ENCODE data around the gene KRTAP4-8. TPM values are rescaled to one million over a fixed set of nuclear protein-coding genes. Genes with fewer than 3 reads are reported as not detected.

Gene KRTAP4-8
- not detected in 2 replicates for total RNA-seq

DNA sequence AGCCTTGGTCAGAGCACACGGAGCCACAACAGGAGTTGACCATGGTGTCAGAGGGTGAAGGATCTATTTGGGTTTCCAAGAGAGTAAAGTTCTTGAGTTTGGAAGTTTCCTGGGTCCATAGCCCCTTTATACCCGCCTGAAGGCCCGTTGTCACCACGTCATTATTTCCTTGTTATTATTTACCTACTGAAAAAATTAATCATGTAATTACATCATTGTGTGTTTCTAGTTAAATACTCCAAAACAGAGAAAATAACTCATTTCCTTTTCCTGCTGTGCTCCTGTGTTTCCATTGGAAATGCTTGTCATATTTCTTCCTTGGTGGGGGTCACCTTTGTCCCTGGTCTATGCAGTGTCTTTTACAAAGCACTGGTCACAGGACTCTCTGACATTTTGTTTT is at the start of gene KRTAP4-8:
KRTAP4-8 (minus strand) TSS at position 101 of the 400 bp plus-strand sequence; CDS start at position 43, 58 bp downstream.

DNA sequence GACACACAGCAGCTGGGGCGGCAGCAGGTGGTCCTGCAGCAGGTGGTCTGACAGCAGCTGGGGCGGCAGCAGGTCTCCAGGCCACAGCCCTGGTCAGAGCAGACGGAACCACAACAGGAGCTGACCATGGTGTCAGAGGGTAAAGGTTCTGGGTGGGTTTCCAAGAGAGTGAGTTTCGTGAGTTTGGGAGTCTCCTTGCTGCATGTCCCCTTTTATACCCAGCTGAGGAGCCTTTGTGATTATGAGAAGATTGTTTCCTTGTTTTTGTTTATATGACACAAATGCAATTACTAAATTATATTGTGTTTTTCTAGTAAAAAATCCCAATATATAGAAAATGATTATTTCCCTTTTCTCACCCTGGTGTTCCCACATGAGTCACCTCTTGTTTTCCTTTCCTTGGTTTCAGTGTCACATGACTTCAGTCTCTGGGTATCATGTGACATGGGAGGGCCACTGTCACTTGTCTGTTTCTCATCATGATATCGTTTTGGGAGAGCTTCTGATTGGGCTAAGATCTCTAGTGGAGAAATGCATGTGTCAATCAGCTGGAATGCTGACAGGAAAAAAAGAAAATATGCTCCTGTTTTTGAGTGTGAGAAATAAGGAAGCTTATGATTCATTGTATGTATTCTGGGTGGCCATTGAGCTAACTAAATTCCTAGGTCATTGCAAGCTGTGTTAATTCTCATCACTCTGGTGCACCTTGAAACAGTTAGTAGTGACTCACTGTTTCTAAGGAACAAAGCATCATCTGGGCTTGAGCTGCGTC is 42.6 kb upstream of the KRTAP4-8 start, which contains the start of gene KRTAP4-6:
KRTAP4-6 (minus strand) TSS at position 185 of the 772 bp plus-strand sequence; CDS start at position 128, 57 bp downstream.

DNA sequence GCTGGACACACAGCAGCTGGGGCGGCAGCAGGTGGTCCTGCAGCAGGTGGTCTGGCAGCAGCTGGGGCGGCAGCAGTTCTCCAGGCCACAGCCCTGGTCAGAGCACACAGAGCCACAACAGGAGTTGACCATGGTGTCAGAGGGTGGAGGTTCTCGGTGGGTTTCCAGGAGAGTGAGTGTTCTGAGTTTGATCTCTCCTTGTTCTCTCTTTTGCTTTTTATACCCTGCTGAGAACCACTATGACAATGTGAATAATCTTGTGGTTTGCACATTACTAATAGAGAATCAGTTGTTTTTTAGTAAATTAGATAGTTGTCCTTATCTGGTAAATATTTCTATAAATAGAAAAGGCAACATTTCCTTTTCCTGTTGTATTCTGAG is 26.0 kb upstream of the KRTAP4-8 start, which contains the start of gene KRTAP4-12:
KRTAP4-12 (minus strand) TSS at position 192 of the 381 bp plus-strand sequence; CDS start at position 132, 60 bp downstream.

DNA sequence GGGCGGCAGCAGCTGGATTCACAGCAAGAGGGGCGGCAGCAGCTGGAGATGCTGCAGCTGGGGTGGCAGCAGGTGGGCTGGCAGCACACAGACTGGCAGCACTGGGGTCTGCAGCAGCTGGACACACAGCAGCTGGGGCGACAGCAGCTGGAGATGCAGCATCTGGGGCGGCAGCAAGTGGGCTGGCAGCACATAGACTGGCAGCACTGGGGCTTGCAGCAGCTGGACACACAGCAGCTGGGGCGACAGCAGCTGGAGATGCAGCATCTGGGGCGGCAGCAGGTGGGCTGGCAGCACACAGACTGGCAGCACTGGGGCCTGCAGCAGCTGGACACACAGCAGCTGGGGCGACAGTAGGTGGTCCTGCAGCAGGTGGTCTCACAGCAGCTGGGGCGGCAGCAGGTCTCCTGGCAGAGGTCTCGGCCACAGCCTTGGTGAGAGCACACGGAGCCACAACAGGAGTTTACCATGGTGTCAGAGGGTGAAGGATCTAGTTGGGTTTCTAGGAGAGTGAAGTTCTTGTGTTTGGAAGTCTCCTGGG is 20.0 kb upstream of the KRTAP4-8 start, which contains the start of gene KRTAP4-11:
KRTAP4-11 (minus strand) TSS at position 528 of the 541 bp plus-strand sequence; CDS start at position 470, 58 bp downstream.

DNA sequence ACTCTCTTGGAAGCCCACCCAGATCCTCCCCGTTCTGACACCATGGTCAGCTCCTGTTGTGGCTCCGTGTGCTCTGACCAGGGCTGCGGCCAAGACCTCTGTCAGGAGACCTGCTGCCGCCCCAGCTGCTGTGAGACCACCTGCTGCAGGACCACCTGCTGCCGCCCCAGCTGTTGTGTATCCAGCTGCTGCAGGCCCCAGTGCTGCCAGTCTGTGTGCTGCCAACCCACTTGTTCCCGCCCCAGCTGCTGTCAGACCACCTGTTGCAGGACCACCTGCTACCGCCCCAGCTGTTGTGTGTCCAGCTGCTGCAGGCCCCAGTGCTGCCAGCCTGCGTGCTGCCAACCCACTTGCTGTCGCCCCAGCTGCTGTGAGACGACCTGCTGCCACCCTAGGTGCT is 7.4 kb upstream of the KRTAP4-8 start, which contains the start of gene KRTAP4-9:
KRTAP4-9 (plus strand) TSS at position 43 of the 400 bp plus-strand sequence; CDS start at position 43, 0 bp downstream.

DNA sequence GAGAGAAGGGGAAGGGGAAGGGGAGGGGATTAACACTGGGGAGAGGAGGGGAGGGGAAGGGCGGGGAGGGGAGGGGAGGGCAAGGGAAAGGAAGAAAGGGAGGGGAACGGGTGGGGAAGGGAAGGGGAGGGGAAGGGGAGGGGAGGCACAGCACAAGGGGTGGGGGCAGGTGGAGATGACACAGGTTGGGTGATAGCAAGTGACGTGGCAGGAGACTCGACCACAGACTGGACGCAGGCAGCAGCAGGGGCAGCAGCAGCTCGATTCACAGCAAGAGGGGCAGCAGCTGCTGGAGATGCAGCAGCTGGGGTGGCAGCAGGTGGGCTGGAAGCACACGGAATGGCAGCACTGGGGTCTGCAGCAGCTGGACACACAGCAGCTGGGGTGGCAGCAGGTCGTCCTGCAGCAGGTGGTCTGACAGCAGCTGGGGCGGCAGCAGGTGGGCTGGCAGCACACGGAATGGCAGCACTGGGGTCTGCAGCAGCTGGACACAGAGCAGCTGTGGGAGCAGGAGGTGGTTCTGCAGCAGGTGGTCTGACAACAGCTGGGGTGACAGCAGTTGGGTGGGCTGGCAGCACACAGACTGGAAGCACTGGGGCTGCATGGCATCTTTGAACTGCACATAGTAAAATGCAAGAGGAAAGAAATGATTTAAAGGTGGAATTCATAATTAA is 3.8 kb upstream of the KRTAP4-8 start, which contains the start of gene KRTAP4-16:
KRTAP4-16 (minus strand) TSS at position 624 of the 674 bp plus-strand sequence; CDS start at position 624, 0 bp downstream.

DNA sequence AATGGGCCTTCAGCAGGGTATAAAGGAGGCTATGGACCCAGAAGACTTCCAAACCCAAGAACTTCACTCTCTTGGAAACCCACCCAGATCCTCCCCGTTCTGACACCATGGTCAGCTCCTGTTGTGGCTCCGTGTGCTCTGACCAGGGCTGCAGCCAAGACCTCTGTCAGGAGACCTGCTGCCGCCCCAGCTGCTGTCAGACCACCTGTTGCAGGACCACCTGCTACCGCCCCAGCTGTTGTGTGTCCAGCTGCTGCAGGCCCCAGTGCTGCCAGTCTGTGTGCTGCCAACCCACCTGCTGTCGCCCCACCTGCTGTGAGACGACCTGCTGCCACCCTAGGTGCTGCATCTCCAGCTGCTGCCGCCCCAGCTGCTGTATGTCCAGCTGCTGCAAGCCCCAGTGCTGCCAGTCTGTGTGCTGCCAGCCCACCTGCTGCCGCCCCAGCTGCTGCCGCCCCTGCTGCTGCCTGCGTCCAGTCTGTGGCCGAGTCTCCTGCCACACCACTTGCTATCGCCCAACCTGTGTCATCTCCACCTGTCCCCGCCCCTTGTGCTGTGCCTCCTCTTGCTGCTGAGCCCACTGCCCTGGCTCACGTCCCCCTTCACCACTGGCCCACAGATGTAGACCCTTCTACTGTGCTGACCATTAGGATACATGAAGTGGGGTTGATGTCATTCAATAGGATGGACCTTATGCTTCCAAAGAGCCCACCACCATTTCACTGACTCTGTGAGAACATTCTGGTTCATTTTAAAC is 13.7 kb downstream of the KRTAP4-8 start, which contains the start of gene KRTAP4-7:
KRTAP4-7 (plus strand) TSS at position 51 of the 757 bp plus-strand sequence; CDS start at position 108, 57 bp downstream.

DNA sequence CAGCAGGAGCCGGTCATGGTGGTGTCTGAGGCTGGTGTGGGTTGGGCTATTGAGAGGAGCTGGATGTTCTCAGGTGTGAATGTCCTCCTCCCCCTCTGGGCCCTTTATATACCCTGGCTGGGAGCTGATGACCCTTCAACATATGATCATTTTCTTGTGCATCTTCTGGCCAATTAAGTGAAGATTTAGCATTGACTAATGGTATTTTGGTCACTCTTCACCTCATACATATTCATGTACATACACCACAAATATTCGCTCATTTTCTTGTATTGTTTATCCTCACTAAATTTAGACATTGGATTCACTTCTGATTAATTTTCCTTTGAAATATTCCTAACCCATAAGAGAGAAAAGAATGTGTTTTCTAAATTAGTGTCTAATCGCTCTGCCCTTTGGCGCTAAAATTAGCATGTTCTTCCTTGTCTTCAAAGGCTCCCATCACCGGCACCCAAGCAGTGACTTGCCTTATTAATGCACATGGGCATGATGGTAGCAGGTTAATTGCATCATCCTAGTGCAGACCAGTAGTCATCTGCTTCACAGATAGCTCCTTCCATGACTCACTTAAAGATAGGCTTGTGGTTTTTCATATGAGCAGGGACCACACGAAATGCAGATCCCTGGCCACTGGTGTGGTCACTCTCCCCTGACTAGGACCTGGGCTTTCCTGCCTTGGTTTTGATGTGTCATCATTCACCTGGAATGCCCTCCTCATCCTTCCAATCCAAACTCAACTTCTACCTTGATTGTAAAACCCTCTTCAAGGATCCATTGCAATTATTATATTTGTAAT is 31.9 kb downstream of the KRTAP4-8 start, which contains the start of gene KRTAP2-4:
KRTAP2-4 (minus strand) TSS at position 51 of the 796 bp plus-strand sequence; CDS start at position 17, 34 bp downstream.

DNA sequence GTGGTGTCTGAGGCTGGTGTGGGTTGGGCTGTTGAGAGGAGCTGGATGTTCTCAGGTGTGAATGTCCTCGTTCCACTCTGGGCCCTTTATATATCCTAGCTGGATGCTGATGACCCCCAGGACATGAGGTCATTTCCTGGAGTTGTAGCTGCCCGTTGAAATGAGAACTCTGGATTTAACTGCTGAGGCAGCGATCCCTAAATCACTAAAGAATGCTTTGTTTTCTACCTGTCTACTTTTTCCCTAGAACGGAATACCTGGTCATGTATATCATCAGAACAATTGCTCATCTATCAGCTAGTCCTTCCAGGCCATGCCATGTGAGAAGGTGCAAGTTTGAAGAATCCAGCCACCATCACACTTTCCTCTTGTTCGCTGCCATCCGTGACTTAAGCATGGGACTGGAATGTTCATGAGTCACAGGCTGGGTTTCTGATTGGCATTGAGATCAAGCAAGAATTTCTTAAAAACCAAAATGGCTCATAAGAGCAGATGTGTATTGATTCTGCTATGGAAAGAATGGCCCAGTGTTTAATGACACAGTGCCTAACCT is 37.8 kb downstream of the KRTAP4-8 start, which contains the start of gene KRTAP2-3:
KRTAP2-3 (minus strand) TSS at position 63 of the 553 bp plus-strand sequence. CDS start 64 bp downstream, outside the sequence.

DNA sequence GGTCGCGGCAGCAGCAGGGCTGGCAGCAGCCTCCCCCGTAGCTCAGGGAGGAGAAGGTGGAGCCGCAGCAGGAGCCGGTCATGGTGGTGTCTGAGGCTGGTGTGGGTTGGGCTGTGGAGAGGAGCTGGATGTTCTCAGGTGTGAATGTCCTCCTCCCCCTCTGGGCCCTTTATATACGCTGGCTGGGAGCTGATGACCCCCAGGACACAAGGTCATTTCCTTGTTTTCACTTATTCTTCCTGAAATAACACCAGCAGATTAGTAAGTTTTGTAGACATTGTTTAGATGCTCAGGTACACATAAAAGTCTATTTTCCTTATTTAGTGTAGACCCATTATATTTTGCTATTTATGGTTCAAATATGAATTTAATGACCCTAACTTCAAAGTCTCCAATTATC is 42.8 kb downstream of the KRTAP4-8 start, which contains the start of gene KRTAP2-2:
KRTAP2-2 (minus strand) TSS at position 101 of the 400 bp plus-strand sequence; CDS start at position 82, 19 bp downstream.

Other genes starting within 250 kb of the KRTAP4-8 start
- not detected in 2 replicates for gene KRT12, start 230.9 kb downstream of the KRTAP4-8 start, total RNA-seq
- gene KRT20, start 212.9 kb downstream of the KRTAP4-8 start, total RNA-seq = not detected in 2 replicates
- not detected in 2 replicates for gene KRT23, start 160.5 kb downstream of the KRTAP4-8 start, total RNA-seq
- not detected in 2 replicates for gene KRT39, start 131.2 kb downstream of the KRTAP4-8 start, total RNA-seq
- not detected in 2 replicates for gene KRT40, start 113.8 kb downstream of the KRTAP4-8 start, total RNA-seq
- not detected in 2 replicates for gene KRTAP3-3, start 104.0 kb downstream of the KRTAP4-8 start, total RNA-seq
- not detected in 2 replicates for gene KRTAP3-2, start 98.2 kb downstream of the KRTAP4-8 start, total RNA-seq
- gene KRTAP3-1, start 89.0 kb downstream of the KRTAP4-8 start, total RNA-seq = not detected in 2 replicates
- gene KRTAP1-5, start 70.9 kb downstream of the KRTAP4-8 start, total RNA-seq = 1.1 and 1.6 TPM in 2 replicates
- not detected in 2 replicates for gene KRTAP1-4, start 67.9 kb downstream of the KRTAP4-8 start, total RNA-seq
- gene KRTAP1-3, start 63.3 kb downstream of the KRTAP4-8 start, total RNA-seq = not detected in 2 replicates
- not detected in 2 replicates for gene KRTAP1-1, start 56.7 kb downstream of the KRTAP4-8 start, total RNA-seq
- gene KRTAP2-1, start 50.8 kb downstream of the KRTAP4-8 start, total RNA-seq = not detected in 2 replicates
- not detected in 2 replicates for gene KRTAP2-2, start 42.9 kb downstream of the KRTAP4-8 start, total RNA-seq
- gene KRTAP2-3, start 38.0 kb downstream of the KRTAP4-8 start, total RNA-seq = not detected in 2 replicates
- not detected in 2 replicates for gene KRTAP2-4, start 32.3 kb downstream of the KRTAP4-8 start, total RNA-seq
- gene KRTAP4-7, start 14.0 kb downstream of the KRTAP4-8 start, total RNA-seq = not detected in 2 replicates
- gene KRTAP4-16, start 4.1 kb upstream of the KRTAP4-8 start, total RNA-seq = not detected in 2 replicates
- not detected in 2 replicates for gene KRTAP4-9, start 7.2 kb upstream of the KRTAP4-8 start, total RNA-seq
- gene KRTAP4-11, start 20.2 kb upstream of the KRTAP4-8 start, total RNA-seq = not detected in 2 replicates
- gene KRTAP4-12, start 26.0 kb upstream of the KRTAP4-8 start, total RNA-seq = not detected in 2 replicates
- gene KRTAP4-6, start 42.4 kb upstream of the KRTAP4-8 start, total RNA-seq = not detected in 2 replicates
- not detected in 2 replicates for gene KRTAP4-5, start 51.7 kb upstream of the KRTAP4-8 start, total RNA-seq
- gene KRTAP4-4, start 62.6 kb upstream of the KRTAP4-8 start, total RNA-seq = not detected in 2 replicates
- not detected in 2 replicates for gene KRTAP4-3, start 70.1 kb upstream of the KRTAP4-8 start, total RNA-seq
- gene KRTAP4-2, start 80.1 kb upstream of the KRTAP4-8 start, total RNA-seq = not detected in 2 replicates
- not detected in 2 replicates for gene KRTAP4-1, start 86.8 kb upstream of the KRTAP4-8 start, total RNA-seq
- not detected in 2 replicates for gene KRTAP9-1, start 91.7 kb upstream of the KRTAP4-8 start, total RNA-seq
- not detected in 2 replicates for gene KRTAP9-2, start 128.5 kb upstream of the KRTAP4-8 start, total RNA-seq
- gene KRTAP9-3, start 134.3 kb upstream of the KRTAP4-8 start, total RNA-seq = not detected in 2 replicates
- gene KRTAP9-8, start 139.9 kb upstream of the KRTAP4-8 start, total RNA-seq = not detected in 2 replicates
- gene KRTAP9-4, start 151.5 kb upstream of the KRTAP4-8 start, total RNA-seq = not detected in 2 replicates
- not detected in 2 replicates for gene KRTAP9-9, start 157.2 kb upstream of the KRTAP4-8 start, total RNA-seq
- gene KRTAP9-6, start 167.2 kb upstream of the KRTAP4-8 start, total RNA-seq = not detected in 2 replicates
- gene KRTAP9-7, start 177.6 kb upstream of the KRTAP4-8 start, total RNA-seq = not detected in 2 replicates
- gene KRTAP29-1, start 204.7 kb upstream of the KRTAP4-8 start, total RNA-seq = not detected in 2 replicates
- gene KRTAP16-1, start 211.2 kb upstream of the KRTAP4-8 start, total RNA-seq = not detected in 2 replicates
- not detected in 2 replicates for gene KRTAP17-1, start 217.6 kb upstream of the KRTAP4-8 start, total RNA-seq